GM18502 (cell line): ENCODE measurements around the gene FKBP11.
"Not testable (repeated sequence)": the region's sequence is repeated elsewhere in the genome, so short reads cannot be mapped to it uniquely, and the experiment has no call there.

Experiments
- ATAC-seq: cut with Tn5 transposase; IDR thresholded peaks from one replicate; pipeline ENCODE4 v1.9.1; 2021; ENCODE audit warnings: mild to moderate bottlenecking; ENCODE audit not compliant: unreplicated experiment, poor library complexity

FKBP11 gene

DNA sequence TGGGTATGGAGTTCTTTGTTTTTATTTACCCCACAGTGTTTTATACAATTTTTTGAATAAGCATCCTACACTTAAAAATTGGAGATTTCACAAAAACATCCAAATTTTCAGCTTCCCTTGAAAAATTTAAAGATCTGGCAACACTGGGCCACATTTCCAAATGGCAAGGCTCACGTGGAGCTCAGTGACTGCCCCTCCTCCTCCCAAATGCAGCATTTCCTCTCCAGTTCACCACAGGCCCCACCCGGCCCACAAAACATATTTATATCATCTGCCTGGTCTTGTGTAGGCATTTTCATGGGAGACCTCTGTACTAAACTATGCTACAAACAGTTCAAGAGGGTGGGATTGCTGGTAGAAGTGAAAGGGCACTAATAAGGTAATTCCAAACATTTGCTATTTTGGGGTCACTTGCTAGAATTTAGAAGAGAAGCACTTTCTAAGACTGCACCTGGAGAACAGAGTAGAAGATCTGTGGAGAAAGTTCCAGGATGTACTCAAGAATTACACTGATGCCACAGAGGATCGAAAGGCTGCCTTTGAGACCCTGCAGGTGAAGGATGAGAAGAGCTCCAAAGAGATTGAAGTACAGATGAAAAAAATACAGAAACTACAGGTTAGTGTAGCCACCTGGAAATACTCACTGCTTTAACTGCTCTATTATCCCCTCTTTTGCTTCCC is 7.3 kb downstream of the FKBP11 start:
- no peak for ATAC-seq

DNA sequence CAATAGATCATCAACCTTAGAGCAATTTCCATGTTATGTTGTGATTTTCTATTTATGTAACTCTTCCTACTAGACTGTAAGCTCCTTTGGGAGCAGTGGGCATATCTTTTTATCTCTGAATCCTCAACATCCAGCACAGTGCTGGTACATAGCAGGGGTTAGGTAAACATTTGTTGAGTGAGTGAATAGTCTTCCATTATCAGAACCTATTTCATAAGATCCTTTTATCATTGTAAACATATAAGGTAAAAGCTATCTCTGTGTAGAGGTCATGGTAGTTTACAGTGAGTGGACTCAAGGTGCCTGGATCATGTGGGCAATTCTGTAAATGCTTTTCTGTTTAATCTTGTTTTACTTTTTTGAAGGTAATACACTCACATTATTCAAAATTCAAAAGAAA is 15.1 kb downstream of the FKBP11 start:
- ATAC-seq = no peak

DNA sequence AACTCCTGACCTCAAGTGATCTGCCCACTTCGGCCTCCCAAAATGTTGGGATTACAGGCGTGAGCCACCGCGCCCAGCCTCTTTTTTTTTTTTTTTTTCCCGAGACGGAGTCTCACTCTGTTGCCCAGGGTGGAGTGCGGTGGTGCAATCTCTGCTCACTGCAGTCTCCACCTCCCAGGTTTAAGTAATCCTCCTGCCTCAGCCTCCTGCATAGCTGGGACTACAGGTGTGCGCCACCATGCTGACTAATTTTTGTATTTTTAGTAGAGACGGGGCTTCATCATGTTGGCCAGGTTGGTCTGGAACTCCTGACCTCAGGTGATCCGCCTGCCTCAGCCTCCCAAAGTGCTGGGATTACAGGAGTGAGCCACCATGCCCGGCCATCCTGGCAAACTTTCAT is 15.6 kb downstream of the FKBP11 start:
- not testable (repeated sequence) for ATAC-seq

DNA sequence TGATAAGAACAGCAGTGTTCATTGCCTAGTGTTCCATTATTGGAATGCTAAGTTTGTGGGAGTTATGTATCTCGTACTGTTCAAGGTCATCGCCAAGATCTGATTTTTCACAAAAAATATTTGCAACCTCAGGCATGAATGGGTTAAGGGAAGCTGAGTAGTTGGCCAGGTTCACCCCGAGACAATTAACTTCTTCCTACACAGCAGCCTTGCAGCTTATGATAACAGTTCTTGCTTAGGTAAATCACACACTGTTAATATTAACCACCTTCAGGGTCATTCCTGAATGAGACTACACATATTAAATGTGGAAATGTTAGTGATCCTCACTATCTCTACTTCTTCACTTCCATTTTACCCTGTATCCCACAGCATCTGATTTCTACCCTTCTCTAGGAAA is 18.0 kb downstream of the FKBP11 start:
- ATAC-seq = no peak

GRCh38 chr12:48903982-48904411 is 21.3 kb downstream of the FKBP11 start:
- no peak for ATAC-seq

DNA sequence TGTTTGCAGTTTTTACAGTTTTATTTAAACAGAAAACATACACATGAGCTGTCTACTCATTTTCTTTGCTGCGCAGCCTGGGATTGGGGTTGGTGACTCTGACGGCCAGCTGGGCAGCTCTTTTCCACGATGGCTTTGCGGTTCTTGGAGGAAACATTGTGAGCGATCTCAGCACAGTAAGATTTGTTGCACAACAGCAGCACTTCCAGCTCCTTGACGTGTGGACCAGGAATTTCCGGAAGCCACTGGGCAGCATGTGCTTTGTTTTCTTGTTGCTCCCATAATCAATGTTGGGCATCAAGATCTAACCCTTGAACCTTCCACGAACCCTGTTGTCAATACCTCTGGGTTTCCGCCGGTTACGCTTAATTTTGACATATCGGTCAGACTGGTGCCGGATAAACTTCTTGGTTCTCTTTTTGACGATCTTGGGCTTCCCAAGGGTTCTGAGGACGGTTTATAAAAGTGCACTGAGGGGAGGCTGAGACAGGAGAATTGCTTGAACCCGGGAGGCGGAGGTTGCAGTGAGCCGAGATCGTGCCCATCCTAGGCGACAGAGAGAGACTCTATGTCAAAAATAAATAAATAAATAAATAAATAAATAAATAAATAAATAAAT is 21.8 kb downstream of the FKBP11 start:
- no peak for ATAC-seq

DNA sequence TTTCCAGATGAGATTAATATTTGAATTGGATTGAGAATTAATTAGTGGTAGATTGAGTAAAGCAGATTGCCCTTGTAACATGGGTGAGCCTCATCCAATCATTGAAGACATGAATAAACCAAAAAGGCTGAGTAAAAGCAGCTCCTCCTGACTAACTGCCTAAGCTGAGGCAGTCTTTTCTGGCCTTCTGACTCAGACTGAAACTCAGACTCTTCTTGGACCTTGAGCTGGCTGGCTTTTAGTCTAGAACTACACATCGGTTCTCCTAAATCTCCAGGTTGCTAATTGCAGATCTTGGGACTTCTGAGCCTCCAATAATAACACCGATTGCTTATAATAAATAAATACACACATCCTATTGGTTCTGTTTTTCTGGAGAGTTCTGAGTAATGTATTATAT is 24.0 kb downstream of the FKBP11 start:
- no peak for ATAC-seq

GRCh38 chr12:48899651-48900050 is 25.6 kb downstream of the FKBP11 start:
- ATAC-seq = no peak

- no peak for ATAC-seq
Observed at GRCh38 chr12:48894271-48894670, 31.0 kb downstream of the FKBP11 start.

DNA sequence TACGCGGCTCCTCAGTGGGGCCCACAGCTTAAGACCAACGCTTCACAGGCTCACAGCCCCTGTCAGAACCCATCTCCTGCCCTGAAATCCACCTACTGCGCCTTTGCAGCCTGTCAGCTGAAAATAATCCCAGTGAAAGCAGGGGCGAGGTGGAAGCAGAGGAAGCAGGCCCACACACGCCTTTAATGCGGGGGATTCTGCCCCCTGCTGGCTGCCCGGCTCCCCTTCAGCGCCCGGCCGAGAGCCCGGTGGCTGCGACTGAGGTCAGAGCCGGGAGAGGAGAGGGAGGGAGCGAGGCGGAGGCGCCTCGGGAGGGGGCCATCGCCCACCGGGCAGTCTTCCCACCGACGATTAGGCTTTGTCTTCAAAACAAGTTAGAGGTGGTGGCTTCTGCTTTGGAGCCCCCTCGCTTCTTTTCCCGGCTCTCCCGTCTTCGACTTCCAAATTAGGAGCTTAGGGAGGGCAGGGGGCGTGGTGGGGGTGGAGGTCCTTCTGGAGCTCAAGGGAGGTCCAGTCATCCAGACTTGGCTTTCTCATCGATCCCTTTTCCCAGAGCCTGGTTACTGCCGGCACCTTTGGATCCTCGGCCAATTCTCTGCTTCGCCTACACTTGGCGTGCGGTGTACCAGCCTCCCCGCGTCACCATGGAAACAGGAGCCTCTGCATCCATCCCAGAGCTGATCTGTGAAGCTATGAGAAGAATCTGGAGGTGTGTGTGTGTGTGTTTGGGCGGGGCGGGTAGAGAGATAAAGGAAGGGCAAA is 34.5 kb downstream of the FKBP11 start:
- ATAC-seq = no peak

- no peak for ATAC-seq
Observed at GRCh38 chr12:48889679-48890078, 35.6 kb downstream of the FKBP11 start.

DNA sequence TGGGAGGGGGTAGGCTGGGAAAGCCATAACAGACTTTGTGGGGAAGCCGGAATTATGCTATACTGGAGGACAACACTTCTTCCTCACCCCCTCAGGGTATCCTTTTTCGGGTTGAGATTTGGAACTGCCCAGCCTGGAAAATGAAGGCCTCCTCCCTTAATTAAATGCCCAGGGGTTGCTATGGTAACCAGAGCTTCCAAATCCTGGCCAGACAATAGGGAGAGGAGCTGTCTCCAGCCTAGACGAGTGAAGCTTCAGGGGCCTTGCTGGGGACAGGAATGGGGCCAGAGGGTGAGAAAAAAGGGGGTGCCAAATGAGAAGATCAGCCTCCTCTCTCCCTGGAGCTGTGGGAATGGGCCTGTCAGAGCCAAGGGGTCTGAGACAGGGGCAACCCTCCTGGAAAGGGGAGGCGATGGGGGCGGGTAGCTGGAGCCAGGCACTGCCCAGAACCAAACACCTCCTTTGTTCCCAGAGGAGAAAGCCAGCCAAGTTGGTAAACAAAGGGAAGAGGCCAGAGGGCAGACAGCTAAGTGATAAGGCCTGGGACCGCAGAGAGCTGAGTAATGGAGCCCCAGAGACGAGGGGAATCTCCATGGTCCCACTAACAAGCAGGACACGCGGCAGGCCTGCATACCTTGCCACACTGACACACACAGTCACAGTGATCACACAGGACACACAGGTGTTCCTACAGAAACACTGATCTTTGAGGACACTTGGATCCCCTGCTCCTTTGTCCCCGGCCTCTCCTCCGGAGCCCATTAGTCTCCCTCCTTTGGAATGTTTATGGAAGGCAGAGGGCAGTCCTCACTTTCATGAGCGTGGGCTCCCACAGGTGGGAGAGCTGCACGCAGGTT is 41.8 kb downstream of the FKBP11 start:
- ATAC-seq = no peak

- ATAC-seq = no peak
Observed at GRCh38 chr12:48882972-48883304, 42.4 kb downstream of the FKBP11 start.

DNA sequence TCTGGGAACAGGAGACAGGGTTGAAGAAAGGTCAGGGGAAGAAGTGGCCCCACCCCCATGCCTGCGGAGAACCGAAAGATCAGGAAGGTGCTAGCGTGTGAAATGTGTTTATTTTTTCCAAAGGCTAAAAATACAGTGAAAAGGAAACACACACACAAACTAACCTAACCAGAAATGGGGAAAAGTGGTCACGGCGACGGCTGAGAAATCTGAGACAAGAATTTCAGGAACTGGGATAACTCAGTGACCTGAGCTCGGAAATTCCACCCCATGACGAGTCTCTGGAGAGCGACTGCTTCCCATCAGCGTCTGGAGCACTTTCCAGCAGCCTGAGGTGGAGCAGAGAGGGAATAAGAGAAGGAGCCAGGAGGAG is 43.0 kb downstream of the FKBP11 start:
- no peak for ATAC-seq

DNA sequence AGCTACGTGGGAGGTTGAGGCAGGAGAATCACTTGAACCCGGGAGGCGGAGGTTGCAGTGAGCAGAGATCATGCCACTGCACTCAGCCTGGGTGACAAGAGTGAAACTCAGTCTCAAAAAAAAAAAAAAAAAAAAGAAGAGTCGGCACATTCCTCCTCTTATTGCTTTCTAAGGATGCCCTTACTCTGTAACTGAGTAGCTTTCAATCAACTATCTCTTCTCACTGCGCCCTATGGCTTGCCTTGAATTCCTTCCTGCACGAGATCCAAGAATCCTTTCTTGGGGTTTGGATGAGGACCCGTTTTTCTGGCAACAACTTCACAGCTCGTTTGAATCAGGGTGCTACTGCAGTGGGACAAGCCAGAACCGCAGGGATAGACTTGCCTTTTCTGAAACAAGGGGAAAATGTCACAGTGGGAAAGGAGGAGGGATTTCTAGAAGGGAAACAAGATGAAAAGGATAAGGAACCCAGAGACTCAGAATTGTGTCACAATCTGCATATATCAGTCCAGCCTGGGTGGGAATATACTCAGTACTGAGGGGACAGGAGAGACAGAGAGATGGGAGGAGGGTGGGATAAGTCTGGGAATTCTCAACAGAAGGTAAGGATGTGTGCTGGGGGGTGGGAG is 43.5 kb downstream of the FKBP11 start:
- no peak for ATAC-seq

GRCh38 chr12:48880647-48881046 is 44.6 kb downstream of the FKBP11 start:
- ATAC-seq = no peak

DNA sequence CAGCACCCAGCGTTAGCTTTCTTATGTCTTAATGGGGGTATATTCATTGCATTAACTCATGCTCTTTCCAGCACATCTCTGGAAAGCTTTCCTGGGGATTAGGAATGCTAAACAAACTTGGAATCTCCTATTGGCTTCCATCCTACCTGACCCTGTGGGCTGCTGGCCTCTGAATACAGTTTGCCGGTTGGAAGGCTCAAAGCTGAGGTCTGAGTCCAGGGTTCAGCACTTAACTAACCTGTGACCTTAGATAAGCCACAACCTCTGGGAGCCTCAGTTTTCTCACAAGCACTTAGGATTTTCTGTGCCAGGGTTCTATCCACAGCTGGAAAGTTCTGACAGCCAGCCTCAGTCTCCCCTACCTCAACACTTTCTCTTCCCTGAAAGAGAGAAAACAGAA is 46.7 kb downstream of the FKBP11 start:
- no peak for ATAC-seq

DNA sequence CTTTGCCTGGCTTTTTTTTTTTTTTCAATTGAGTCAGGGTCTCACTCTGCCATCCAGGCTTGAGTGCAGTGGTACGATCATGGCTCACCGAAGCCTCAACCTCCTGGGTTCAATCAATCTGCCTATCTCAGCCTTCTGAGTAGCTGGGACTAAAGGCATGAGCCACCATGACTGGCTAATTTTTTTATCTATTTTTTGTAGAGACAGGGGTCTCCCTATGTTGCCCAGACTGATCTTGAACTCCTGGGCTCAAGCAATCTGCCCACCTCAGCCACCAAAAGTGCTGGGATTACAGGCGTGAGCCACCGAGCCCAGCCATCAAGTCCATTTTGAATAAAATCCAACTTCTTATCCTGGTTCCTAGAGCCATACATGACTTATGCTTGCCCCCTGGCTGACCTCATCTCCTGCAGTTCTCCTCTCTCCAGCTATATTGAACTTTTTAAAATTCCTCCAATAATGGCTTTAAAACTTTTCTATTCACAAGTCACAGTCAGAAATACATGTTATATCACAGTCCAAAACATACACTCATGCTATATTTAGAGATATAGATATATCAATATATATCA is 49.3 kb downstream of the FKBP11 start:
- no peak for ATAC-seq

DNA sequence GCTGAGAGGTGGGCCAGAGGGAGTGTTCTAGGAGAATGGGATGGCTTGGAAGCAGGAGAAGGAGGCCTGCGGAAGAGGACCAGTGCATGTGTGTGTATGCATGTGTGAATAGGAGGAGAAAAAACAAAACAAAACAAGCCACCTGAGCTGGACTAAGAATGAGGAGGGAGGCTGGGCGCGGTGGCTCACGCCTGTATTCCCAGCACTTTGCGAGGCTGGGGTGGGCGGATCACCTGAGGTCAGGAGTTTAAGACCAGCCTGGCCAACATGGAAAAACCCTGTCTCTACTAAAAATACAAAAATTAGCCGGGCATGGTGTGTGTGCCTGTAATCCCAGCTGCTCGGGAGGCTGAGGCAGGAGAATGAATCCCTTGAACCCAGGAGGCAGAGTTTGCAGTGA is 51.8 kb downstream of the FKBP11 start:
- not testable (repeated sequence) for ATAC-seq

DNA sequence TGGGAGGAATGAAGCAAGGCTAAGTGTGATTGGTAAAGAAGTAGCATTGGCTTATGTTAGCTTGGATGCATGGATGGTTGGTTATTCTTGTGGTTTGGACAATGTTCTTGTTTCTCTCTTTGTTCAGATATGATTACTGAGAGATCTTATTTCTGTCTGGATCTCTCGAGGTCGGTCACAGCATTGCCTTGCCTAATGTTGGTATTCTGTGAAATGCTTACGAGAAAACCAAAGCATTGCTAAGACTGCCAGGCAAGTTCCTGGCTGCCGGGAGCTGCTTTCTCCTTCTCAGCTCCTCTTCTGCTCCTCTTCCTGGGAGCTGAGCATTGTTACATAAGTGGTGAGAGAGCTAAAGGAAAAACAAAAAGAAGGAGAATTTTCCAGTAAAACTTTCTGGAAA is 52.2 kb downstream of the FKBP11 start:
- no peak for ATAC-seq
